CD4-positive, CD25-positive, alpha-beta regulatory T cell (primary cell): Measurements from ENCODE around the gene SVIL. TPM values are rescaled to one million over a fixed set of nuclear protein-coding genes. Genes with fewer than 3 reads are reported as not detected.

ENCODE experiments used
- ATAC-seq, 2 donors: fragments of 150-1000 bp; cut with Tn5 transposase; one replicate each; pipeline ENCODE4 v1.10.0; 2021; ENCODE audit warnings: low read depth in 2 of 2, moderate number of reproducible peaks in 2 of 2, moderate library complexity in 1 of 2
- DNase-seq, 3 donors: peaks; one replicate each; pipeline versions ENCODE4 v3.0.0 to v3.0.0-alpha.2; 2012 to 2022; ENCODE audit warnings: mixed read lengths in 1 of 3
- H3K27ac ChIP-seq: one replicate; pipeline ENCODE4 v1.7.0; 2013; ENCODE audit warnings: mild to moderate bottlenecking, low read length; ENCODE audit not compliant: insufficient read depth, poor library complexity, severe bottlenecking
- H3K27me3 ChIP-seq: one replicate; pipeline ENCODE4 v1.7.0; 2013; ENCODE audit warnings: low read length; ENCODE audit not compliant: control insufficient read depth, insufficient read depth
- H3K36me3 ChIP-seq: one replicate; pipeline ENCODE4 v1.7.0; 2013; ENCODE audit warnings: mild to moderate bottlenecking, low read length, moderate library complexity; ENCODE audit not compliant: control insufficient read depth, insufficient read depth
- H3K4me1 ChIP-seq: 2 replicates; pipeline ENCODE4 v1.7.0; 2013; ENCODE audit warnings: mild to moderate bottlenecking, low read length; ENCODE audit not compliant: insufficient read depth, control insufficient read depth, poor library complexity, severe bottlenecking
- H3K4me3 ChIP-seq: one replicate; pipeline ENCODE4 v1.7.0; 2013; ENCODE audit warnings: low read depth, mild to moderate bottlenecking, low read length, moderate library complexity
- H3K9me3 ChIP-seq, 2 experiments: 1 replicate in 1 of 2; 2 replicates in 1 of 2; pipeline ENCODE4 v1.7.0; 2013; ENCODE audit warnings: low read length in 2 of 2, mild to moderate bottlenecking in 1 of 2, moderate library complexity in 1 of 2; ENCODE audit not compliant: control insufficient read depth in 2 of 2
- H3K27ac Mint-ChIP-seq, 3 donors: one replicate each; pipeline ENCODE4 v1.8.0; 2020 to 2022; ENCODE audit warnings: mild to moderate bottlenecking in 3 of 3, mixed read lengths in 3 of 3, moderate library complexity in 2 of 3
- H3K27me3 Mint-ChIP-seq: one replicate; pipeline ENCODE4 v1.8.0; 2022; ENCODE audit warnings: mild to moderate bottlenecking, mixed read lengths
- H3K36me3 Mint-ChIP-seq: one replicate; pipeline ENCODE4 v1.8.0; 2020; ENCODE audit warnings: mixed read lengths
- H3K4me1 Mint-ChIP-seq, 4 donors: one replicate each; pipeline ENCODE4 v1.8.0; 2020 to 2022; ENCODE audit warnings: mixed read lengths in 4 of 4, mild to moderate bottlenecking in 1 of 4
- H3K4me3 Mint-ChIP-seq, 4 donors: one replicate each; pipeline ENCODE4 v1.8.0; 2020 to 2022; ENCODE audit warnings: mild to moderate bottlenecking in 4 of 4, mixed read lengths in 4 of 4, moderate library complexity in 3 of 4
- H3K9me3 Mint-ChIP-seq, 7 donors: one replicate each; pipeline ENCODE4 v1.8.0; 2020 to 2022; ENCODE audit warnings: mixed read lengths in 7 of 7, mild to moderate bottlenecking in 3 of 7, moderate library complexity in 2 of 7
- polyA plus RNA-seq, 4 donors: library from polyadenylated mRNA; unstranded; fragments of 300-500 nt; fragmentation: Illumina TruSeq; gene quantifications; one replicate each; pipeline ENCODE4 v1.2.3, GENCODE V29; 2021
- total RNA-seq: library from RNA; stranded (reverse); gene quantifications from one replicate; pipeline ENCODE4 v1.2.3, GENCODE V29; 2022

The SVIL gene, protein sequence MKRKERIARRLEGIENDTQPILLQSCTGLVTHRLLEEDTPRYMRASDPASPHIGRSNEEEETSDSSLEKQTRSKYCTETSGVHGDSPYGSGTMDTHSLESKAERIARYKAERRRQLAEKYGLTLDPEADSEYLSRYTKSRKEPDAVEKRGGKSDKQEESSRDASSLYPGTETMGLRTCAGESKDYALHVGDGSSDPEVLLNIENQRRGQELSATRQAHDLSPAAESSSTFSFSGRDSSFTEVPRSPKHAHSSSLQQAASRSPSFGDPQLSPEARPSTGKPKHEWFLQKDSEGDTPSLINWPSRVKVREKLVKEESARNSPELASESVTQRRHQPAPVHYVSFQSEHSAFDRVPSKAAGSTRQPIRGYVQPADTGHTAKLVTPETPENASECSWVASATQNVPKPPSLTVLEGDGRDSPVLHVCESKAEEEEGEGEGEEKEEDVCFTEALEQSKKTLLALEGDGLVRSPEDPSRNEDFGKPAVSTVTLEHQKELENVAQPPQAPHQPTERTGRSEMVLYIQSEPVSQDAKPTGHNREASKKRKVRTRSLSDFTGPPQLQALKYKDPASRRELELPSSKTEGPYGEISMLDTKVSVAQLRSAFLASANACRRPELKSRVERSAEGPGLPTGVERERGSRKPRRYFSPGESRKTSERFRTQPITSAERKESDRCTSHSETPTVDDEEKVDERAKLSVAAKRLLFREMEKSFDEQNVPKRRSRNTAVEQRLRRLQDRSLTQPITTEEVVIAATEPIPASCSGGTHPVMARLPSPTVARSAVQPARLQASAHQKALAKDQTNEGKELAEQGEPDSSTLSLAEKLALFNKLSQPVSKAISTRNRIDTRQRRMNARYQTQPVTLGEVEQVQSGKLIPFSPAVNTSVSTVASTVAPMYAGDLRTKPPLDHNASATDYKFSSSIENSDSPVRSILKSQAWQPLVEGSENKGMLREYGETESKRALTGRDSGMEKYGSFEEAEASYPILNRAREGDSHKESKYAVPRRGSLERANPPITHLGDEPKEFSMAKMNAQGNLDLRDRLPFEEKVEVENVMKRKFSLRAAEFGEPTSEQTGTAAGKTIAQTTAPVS (N-terminal part only)
- total RNA-seq = 12.3 TPM
- 10 to 100 TPM in 1 of 4 donors, 1 to 10 TPM in 2, under 1 TPM in 1; 0.49 to 10.1 (median 2.8) TPM for polyA plus RNA-seq

DNA sequence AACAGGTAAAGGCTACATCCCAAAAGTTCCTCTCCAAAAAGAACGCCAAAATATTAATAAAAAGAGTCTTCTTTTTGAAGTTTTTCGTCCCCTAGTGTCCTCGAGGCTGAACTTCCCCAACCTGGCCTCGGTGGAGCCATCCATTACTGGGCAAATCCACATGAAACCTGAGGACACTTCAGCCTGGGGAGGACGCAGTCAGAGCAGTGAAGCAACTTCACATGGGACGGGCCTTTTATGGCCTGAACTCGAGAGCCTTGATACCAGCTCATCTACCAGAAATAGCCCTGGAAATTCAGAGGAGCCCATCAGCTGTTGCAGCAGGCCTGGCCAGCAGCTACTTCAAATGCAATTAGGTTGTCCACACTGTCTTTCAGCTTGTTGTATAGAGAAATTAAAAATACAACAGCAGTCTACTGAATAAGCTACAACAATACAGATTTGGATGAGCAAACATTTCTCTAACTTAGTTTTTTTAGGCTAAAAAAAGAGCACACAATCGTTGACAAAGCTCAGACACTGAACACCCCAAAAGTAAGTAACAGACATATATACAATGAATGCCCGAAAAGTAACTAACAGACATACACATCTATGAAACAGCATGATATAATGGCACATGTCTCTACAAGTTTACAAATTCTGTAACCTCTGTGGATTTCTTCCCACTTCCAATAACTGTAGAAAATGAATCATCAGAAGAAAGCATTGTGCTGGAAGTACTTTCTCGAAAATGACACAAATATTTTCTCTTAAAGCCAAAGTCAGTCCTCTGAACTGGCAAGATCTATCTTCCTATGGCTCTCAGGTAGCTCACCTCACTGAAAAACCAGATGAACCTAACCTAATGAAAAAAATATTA lies at the start of gene SVIL:
TSS of gene SVIL (minus strand) at position 208 of the 862 bp plus-strand sequence. CDS start 79,913 bp downstream, outside the sequence.
- Mint-ChIP-seq H3K36me3 (peaks cover 8% of the 10 kb centered on the region), H3K27ac (peak within 1 kb of the TSS; percentile 14 to 59 (median 54)), H3K4me1 (peaks cover 17 to 38% (median 22%) of the 10 kb centered on the region in 4 donors), H3K9me3 (peaks cover 0 to 2% (median 0%) of the 10 kb centered on the region in 7 donors), H3K4me3 (peak within 1 kb of the TSS in 1 of 4 donors; percentile 9), H3K27me3 (no peaks in the 10 kb centered on the region)
- no peaks in the 10 kb centered on the region for H3K27me3 ChIP-seq
- DNase-seq (no peak), ATAC-seq (no peak)
- peak within 1 kb of the TSS; percentile 13 for H3K4me3 ChIP-seq
- no peaks in the 10 kb centered on the region for H3K36me3 ChIP-seq
- no peaks in the 10 kb centered on the region for H3K9me3 ChIP-seq
- H3K4me1 ChIP-seq = peaks cover 20% of the 10 kb centered on the region
- peak within 1 kb of the TSS; percentile 34 for H3K27ac ChIP-seq

- Histone ChIP-seq H3K4me3 (peak overlapping the region; percentile 72), H3K4me1 (peaks cover 57% of the 10 kb centered on the region), H3K27ac (peak overlapping the region; percentile 59), H3K9me3 (no peaks in the 10 kb centered on the region), H3K36me3 (no peaks in the 10 kb centered on the region), H3K27me3 (no peaks in the 10 kb centered on the region)
- ATAC-seq (peak; percentile 99), DNase-seq (peak; percentile 33 to 96 (median 78))
- H3K27me3 Mint-ChIP-seq = peaks cover 8% of the 10 kb centered on the region
- H3K4me3 Mint-ChIP-seq = peak overlapping the region; percentile 63 to 85 (median 82)
- H3K36me3 Mint-ChIP-seq = peaks cover 14% of the 10 kb centered on the region
- H3K9me3 Mint-ChIP-seq = peaks cover 0 to 7% (median 3%) of the 10 kb centered on the region in 7 donors
- H3K27ac Mint-ChIP-seq = peak overlapping the region; percentile 97 to 100 (median 98)
- peaks cover 24 to 92% (median 54%) of the 10 kb centered on the region in 4 donors for H3K4me1 Mint-ChIP-seq
Measured at GRCh38 chr10:29681676-29682448, 47.1 kb upstream of the SVIL start.

DNA sequence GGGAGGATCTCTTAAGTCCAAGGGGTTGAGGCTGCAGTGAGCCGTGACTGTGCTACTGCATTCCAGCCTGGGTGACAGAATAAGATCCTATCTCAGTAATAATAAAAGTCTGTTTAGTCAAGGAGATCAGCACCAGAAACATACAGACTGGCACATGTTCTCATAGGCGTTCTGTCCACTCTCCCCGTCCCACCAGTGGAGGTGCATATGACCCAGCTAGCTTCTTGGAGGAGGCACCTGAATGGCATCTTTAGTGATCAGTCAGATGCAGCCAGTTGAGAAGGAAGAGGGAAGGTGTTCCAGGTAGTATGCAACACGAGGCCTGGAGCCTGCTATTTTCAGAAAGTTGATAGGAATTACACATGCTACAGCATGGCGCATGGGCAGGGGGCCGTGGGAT lies 45.3 kb upstream of the SVIL start:
- Mint-ChIP-seq H3K36me3 (peaks cover 12% of the 10 kb centered on the region), H3K9me3 (peaks cover 3 to 16% (median 12%) of the 10 kb centered on the region in 7 donors), H3K4me3 (peak overlapping the region in 3 of 4 donors; percentile 69 to 76 (median 75)), H3K27ac (peak overlapping the region; percentile 87 to 98 (median 94)), H3K27me3 (peaks cover 5% of the 10 kb centered on the region), H3K4me1 (peaks cover 24 to 94% (median 58%) of the 10 kb centered on the region in 4 donors)
- Histone ChIP-seq H3K4me1 (peaks cover 57% of the 10 kb centered on the region), H3K27ac (peak overlapping the region; percentile 58), H3K9me3 (peaks cover 6 to 11% of the 10 kb centered on the region in 2 experiments), H3K4me3 (no peak overlapping the region), H3K27me3 (no peaks in the 10 kb centered on the region), H3K36me3 (no peaks in the 10 kb centered on the region)
- ATAC-seq (no peak), DNase-seq (no peak)

DNA sequence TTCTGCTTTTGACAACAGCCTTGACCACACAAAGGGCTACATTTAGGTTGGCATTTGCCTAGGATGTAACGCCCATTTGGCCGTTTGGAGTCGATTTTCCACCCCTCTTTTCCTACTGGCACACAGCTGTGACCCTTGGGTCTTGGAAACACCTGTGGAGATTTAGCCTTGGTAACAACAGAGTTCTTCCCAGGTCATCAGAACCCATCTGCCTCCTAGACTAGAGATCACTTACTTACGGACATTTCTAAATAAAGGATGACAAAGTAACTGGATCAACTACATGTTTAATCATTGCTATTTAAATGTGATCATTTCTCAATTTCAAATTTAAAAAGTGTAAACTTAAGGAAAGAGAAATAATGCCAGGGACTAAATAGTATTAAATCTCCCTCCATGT lies 42.0 kb upstream of the SVIL start:
- no peaks in the 10 kb centered on the region for H3K36me3 ChIP-seq
- no peak overlapping the region for H3K27ac ChIP-seq
- no peaks in the 10 kb centered on the region for H3K27me3 ChIP-seq
- Mint-ChIP-seq H3K4me1 (peaks cover 8 to 65% (median 38%) of the 10 kb centered on the region in 4 donors), H3K36me3 (peaks cover 6% of the 10 kb centered on the region), H3K27ac (peak overlapping the region in 2 of 3 donors; percentile 56 to 98), H3K27me3 (peaks cover 5% of the 10 kb centered on the region), H3K9me3 (peaks cover 3 to 16% (median 14%) of the 10 kb centered on the region in 7 donors), H3K4me3 (peak overlapping the region in 1 of 4 donors; percentile 90)
- H3K9me3 ChIP-seq = peaks cover 6 to 11% of the 10 kb centered on the region in 2 experiments
- DNase-seq (no peak), ATAC-seq (no peak)
- H3K4me1 ChIP-seq = peaks cover 42% of the 10 kb centered on the region
- H3K4me3 ChIP-seq = no peak overlapping the region

DNA sequence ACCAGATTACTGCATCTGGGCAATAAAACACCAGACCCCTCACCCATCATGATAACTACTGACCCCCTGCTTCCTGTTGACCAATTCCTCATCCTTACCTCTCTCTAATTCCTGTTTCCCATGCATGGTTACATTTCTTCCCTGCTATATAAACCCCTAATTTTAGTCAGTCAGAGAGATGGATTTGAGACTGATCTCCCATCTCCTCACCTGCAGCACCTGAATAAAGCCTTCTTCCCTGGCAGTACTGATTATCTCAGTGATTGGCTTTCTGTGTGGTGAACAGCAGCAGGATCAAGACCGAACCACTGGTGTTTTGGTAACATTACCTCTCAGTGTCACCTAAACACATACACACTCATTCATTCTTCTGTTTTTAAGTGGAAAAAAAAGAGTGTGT lies 41.2 kb upstream of the SVIL start:
- H3K9me3 ChIP-seq = peaks cover 6 to 11% of the 10 kb centered on the region in 2 experiments
- peaks cover 34% of the 10 kb centered on the region for H3K4me1 ChIP-seq
- no peak overlapping the region for H3K27ac ChIP-seq
- H3K27me3 Mint-ChIP-seq = peaks cover 5% of the 10 kb centered on the region
- H3K36me3 Mint-ChIP-seq = peaks cover 13% of the 10 kb centered on the region
- H3K4me3 Mint-ChIP-seq = peak overlapping the region in 1 of 4 donors; percentile 1
- DNase-seq = no peak
- H3K27ac Mint-ChIP-seq = peak overlapping the region in 2 of 3 donors; percentile 31 to 74
- peaks cover 4 to 61% (median 33%) of the 10 kb centered on the region in 4 donors for H3K4me1 Mint-ChIP-seq
- no peaks in the 10 kb centered on the region for H3K36me3 ChIP-seq
- no peak for ATAC-seq
- no peaks in the 10 kb centered on the region for H3K27me3 ChIP-seq
- H3K4me3 ChIP-seq = no peak overlapping the region
- peaks cover 3 to 16% (median 14%) of the 10 kb centered on the region in 7 donors for H3K9me3 Mint-ChIP-seq

DNA sequence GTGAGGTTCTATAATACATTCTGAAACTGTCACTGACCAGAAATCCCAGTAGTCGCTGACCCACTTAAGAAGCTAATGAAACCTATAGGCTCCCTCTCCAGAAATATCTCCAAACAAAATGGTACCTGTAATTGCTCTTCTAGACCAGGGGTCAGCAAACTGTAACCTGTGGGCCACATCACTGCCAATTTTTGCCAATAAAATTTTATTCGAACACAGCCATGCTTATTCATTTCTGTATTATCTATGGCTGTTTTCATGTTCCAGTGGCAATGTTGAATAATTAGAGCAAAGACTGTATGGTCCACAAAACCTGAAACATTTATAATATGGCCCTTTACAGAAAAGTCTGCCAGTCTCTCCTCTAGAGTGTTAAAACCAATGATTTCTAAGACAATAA lies 37.2 kb upstream of the SVIL start:
- ATAC-seq (no peak), DNase-seq (no peak)
- H3K36me3 Mint-ChIP-seq = peaks cover 28% of the 10 kb centered on the region
- Histone ChIP-seq H3K27ac (no peak overlapping the region), H3K27me3 (no peaks in the 10 kb centered on the region), H3K9me3 (peaks cover 6 to 11% of the 10 kb centered on the region in 2 experiments), H3K4me3 (no peak overlapping the region), H3K4me1 (peaks cover under 1% of the 10 kb centered on the region), H3K36me3 (no peaks in the 10 kb centered on the region)
- no peak overlapping the region for H3K27ac Mint-ChIP-seq
- H3K4me1 Mint-ChIP-seq = peaks cover 0 to 33% (median 14%) of the 10 kb centered on the region in 4 donors
- no peaks in the 10 kb centered on the region for H3K27me3 Mint-ChIP-seq
- H3K4me3 Mint-ChIP-seq = no peak overlapping the region
- H3K9me3 Mint-ChIP-seq = peaks cover 6 to 15% (median 12%) of the 10 kb centered on the region in 7 donors
